HEK293T (cell line): ENCODE results near the gene CYB5R3.

Experiments
- CTCF ChIA-PET: fragments of 350-600 bp; formaldehyde crosslinking; extraction: SDS; loops from one replicate; lab custom pipeline; 2021; ENCODE audit warnings: antibody characterized with exemption, inconsistent platforms; lab: Yijun Ruan, JAX
- POLR2A ChIA-PET: fragments of 350-600 bp; formaldehyde crosslinking; extraction: SDS; loops from one replicate; lab custom pipeline; 2020; ENCODE audit warnings: antibody characterized with exemption, inconsistent platforms; lab: Yijun Ruan, JAX
- DNase-seq: peaks from one replicate; pipeline ENCODE4 v3.0.0; 2012; ENCODE audit warnings: mixed read lengths; ENCODE audit errors: extremely low spot score
- ARNT ChIP-seq: fragments of 450-650 bp; IDR thresholded peaks from 2 replicates; pipeline ENCODE4 v1.6.1; 2017; ENCODE audit warnings: mild to moderate bottlenecking
- BHLHE40 ChIP-seq: fragments of 450-650 bp; IDR thresholded peaks from 2 replicates; pipeline ENCODE4 v1.6.1; 2016; ENCODE audit warnings: mild to moderate bottlenecking, moderate library complexity, borderline replicate concordance
- CTBP1 ChIP-seq: fragments of 450-650 bp; IDR thresholded peaks from 2 replicates; pipeline ENCODE4 v1.6.1; 2016; ENCODE audit warnings: borderline replicate concordance
- ELF4 ChIP-seq: fragments of 450-650 bp; IDR thresholded peaks from 2 replicates; pipeline ENCODE4 v1.6.1; 2017; ENCODE audit warnings: antibody characterized with exemption
- FOXA1 ChIP-seq: fragments of 450-650 bp; IDR thresholded peaks from 2 replicates; pipeline ENCODE4 v1.6.1; 2016; ENCODE audit warnings: mild to moderate bottlenecking
- FOXK2 ChIP-seq: fragments of 450-650 bp; IDR thresholded peaks from 2 replicates; pipeline ENCODE4 v1.6.1; 2016; ENCODE audit warnings: mild to moderate bottlenecking
- FOXM1 ChIP-seq: fragments of 450-650 bp; IDR thresholded peaks from 2 replicates; pipeline ENCODE4 v1.6.1; 2017; ENCODE audit warnings: mild to moderate bottlenecking, borderline replicate concordance
- HDGF ChIP-seq: fragments of 450-650 bp; IDR thresholded peaks from 2 replicates; pipeline ENCODE4 v1.6.1; 2017; ENCODE audit warnings: antibody characterized with exemption, borderline replicate concordance
- L3MBTL2 ChIP-seq: fragments of 450-650 bp; conservative IDR thresholded peaks from 2 replicates; pipeline ENCODE4 v1.6.1; 2016; ENCODE audit warnings: mild to moderate bottlenecking
- LEF1 ChIP-seq: fragments of 450-650 bp; IDR thresholded peaks from 2 replicates; pipeline ENCODE4 v1.6.1; 2017; ENCODE audit warnings: mild to moderate bottlenecking, borderline replicate concordance
- NFRKB ChIP-seq: fragments of 450-650 bp; IDR thresholded peaks from 2 replicates; pipeline ENCODE4 v1.6.1; 2016; ENCODE audit warnings: mild to moderate bottlenecking, moderate library complexity
- SP1 ChIP-seq: fragments of 450-650 bp; IDR thresholded peaks from 2 replicates; pipeline ENCODE4 v1.6.1; 2017
- SUZ12 ChIP-seq: fragments of 450-650 bp; IDR thresholded peaks from 2 replicates; pipeline ENCODE4 v1.6.1; 2016; ENCODE audit warnings: mild to moderate bottlenecking
- TARDBP ChIP-seq: fragments of 450-650 bp; IDR thresholded peaks from 2 replicates; pipeline ENCODE4 v1.6.1; 2016
- ZNF384 ChIP-seq: fragments of 450-650 bp; IDR thresholded peaks from 2 replicates; pipeline ENCODE4 v1.6.1; 2016
- TF ChIP-seq, protein P1 (sequence below): fragments of 450-650 bp; IDR thresholded peaks from 2 replicates; pipeline ENCODE4 v1.6.1; 2016

CYB5R3 gene

DNA sequence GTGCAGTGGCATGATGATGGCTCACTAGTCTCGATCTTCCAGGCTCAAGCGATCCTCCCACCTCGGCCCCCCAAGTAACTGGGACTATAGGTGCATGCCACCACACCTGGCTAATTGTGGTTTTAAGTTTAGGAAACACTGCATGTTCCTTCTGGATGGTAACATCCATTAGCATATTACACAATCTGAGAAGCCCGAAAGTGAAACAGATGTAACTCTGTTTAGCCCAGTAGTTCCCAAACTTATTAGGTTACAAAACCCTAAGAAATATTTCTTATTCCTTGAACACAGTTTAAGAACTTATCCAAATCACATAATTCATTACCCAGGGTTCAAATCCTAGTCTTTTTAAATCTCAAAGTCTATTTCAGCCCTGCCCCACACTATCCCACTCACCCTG, 62.8 kb downstream of the CYB5R3 start:
- POLR2A ChIA-PET: interaction anchor here (1.7 kb wide), 1 partner anchor 29 kb away, joined by 9 read pairs; the partner anchor contains the start of gene POLDIP3
- TF ChIP-seq SUZ12: no peak
- CTCF ChIA-PET: no interaction called here
- no peak for DNase-seq

DNA sequence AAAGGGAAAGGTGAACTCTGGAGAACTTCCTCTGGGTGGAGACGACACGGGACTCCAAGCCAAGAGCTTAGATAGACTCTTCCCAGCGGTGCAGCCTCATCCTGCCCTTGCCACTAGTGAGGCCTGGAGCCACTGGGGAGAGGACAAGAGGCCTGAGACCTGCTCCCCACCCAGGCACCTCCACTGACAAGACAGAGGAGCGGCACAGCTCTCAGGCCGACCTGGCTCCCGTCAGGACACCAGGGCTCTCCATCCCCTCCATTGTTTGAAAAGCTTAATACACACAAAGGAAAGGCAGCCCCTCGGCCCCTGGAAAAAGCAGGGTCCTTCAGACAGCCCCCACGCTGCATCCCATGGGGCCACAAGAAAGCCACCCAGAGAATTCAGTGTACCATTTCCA, 64.1 kb downstream of the CYB5R3 start:
- no peak for DNase-seq
- POLR2A ChIA-PET: interaction anchor here (0.8 to 1.7 kb wide), 2 partner anchors 26 to 30 kb away, joined by 3 to 9 read pairs; partner anchors contain the start of gene POLDIP3
- TF ChIP-seq, protein P1, sequence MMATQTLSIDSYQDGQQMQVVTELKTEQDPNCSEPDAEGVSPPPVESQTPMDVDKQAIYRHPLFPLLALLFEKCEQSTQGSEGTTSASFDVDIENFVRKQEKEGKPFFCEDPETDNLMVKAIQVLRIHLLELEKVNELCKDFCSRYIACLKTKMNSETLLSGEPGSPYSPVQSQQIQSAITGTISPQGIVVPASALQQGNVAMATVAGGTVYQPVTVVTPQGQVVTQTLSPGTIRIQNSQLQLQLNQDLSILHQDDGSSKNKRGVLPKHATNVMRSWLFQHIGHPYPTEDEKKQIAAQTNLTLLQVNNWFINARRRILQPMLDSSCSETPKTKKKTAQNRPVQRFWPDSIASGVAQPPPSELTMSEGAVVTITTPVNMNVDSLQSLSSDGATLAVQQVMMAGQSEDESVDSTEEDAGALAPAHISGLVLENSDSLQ: no peak
- no peak for TF ChIP-seq SUZ12
- no peak for TF ChIP-seq ZNF384
- TF ChIP-seq FOXM1: no peak
- TF ChIP-seq LEF1: no peak
- no peak for TF ChIP-seq ELF4
- TF ChIP-seq ARNT: no peak
- TF ChIP-seq NFRKB: no peak
- no peak for TF ChIP-seq CTBP1
- no peak for TF ChIP-seq HDGF
- CTCF ChIA-PET: interaction anchor here (0.9 kb wide), 1 partner anchor 10 kb away, joined by 4 read pairs; no protein-coding TSS in a partner anchor

DNA sequence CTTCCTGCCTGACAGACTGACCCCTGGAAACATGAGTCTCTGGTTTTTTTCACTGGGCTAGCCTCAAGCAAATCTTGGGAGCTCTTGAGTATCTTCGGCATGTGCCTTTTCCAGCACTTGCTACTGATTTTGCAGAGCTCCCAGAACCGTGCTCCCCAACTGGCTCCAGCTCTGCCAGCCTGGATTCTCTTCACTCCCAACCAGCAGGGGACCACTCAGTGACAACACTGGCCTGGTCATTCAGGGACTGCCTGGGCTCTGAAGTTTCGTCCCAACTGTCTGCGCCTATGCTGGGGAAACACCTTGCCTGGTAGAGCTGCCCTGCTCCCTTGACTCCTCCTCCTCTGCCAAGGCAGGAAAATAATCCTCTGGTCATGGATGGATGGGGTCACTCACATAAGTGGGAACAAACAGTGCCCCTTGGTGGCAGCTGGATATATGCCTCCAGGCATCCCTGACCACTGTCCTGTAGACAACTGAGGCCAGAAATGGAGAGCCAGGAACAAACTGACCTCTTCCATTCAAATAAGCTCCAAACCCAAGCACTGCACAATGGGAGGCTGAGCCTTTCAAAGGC, 64.7 kb downstream of the CYB5R3 start:
- ChIA-PET POLR2A (interaction anchor here (1.7 kb wide), 1 partner anchor 31 kb away, joined by 9 read pairs; the partner anchor contains the start of gene POLDIP3), CTCF (interaction anchor here (0.9 kb wide), 1 partner anchor 11 kb away, joined by 4 read pairs; no protein-coding TSS in a partner anchor)
- DNase-seq: no peak
- no peak for TF ChIP-seq FOXK2
- TF ChIP-seq LEF1: no peak
- TF ChIP-seq ELF4: no peak
- no peak for TF ChIP-seq NFRKB
- no peak for TF ChIP-seq L3MBTL2
- TF ChIP-seq BHLHE40: no peak
- no peak for TF ChIP-seq TARDBP
- no peak for TF ChIP-seq HDGF
- TF ChIP-seq SUZ12: no peak
- no peak for TF ChIP-seq CTBP1
- TF ChIP-seq ZNF384: no peak
- TF ChIP-seq, protein P1: no peak
- TF ChIP-seq FOXA1: no peak
- TF ChIP-seq FOXM1: no peak
- TF ChIP-seq ARNT: no peak

DNA sequence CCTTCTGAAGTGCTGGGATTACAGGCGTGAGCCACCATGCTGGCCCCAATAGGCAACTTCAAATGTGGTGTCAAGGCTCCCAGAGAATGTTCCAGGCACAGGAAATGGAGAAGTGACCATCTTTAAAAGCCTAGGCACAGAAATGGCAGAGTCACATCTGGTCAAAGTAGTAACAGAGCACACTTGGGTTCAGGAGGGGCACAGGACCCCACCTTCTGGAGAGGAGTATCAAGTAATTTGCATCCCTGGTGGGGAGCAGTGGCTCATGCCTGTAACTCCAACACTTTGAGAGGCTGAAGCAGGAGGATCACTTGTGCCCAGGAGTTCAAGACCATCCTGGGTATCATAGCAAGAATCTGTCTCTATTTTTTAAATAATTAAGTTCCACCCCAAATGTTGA, 66.2 kb downstream of the CYB5R3 start:
- DNase-seq: no peak
- TF ChIP-seq HDGF (no peak), ZNF384 (no peak), ELF4 (no peak), BHLHE40 (no peak), FOXA1 (no peak), FOXM1 (no peak), L3MBTL2 (no peak), SP1 (no peak)
- TF ChIP-seq, protein P1: no peak
- CTCF ChIA-PET: no interaction called here
- POLR2A ChIA-PET: interaction anchor here (1.2 to 1.9 kb wide), 2 partner anchors 31 to 32 kb away, joined by 4 to 9 read pairs; partner anchors contain the start of gene POLDIP3

DNA sequence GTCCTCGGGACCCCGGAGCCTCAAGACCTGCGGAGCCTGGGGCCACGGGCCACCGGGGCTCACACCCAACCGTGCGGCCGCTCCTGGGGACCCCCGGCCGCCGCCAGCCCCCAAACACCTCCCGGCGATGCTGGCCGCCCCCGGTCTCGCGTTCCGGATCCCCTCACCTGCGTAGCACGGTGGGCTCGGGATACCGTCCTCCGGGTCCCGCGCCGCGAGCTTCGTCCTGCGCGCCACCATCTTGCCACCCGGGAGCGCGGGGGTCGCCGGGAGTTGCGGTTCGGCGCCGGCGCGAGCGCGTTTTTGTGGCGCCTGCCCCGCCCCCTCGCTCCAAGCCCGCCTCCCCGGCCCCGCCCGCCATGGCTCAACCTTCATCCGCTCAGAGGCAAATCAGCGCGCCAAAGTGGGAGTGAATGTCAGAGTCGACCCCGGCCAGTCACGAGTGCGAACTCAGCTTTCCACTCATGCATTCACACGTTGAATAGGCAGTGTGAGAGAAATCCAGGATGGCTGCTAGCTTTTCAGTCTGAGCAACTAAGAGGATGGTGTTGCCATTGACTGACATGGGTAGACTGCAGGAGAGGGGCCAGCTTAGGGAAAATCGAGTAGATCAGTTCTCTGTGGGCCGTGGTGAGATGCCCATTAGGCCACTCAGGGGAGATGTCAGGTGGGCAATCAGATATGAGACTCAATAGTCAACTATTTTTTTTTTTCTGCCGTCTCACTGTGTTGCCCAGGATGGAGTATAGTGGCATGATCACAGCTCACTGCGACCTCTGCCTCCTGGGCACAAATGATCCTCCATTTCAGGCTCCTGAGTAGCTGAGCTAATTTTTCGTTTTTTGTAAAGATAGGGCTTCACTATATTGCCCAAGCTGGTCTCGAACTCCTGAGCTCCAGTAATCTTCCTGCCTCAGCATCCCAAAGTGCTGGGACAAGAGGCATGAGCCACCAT, 67.2 kb downstream of the CYB5R3 start:
- CTCF ChIA-PET: interaction anchor here (0.9 kb wide), 1 partner anchor 14 kb away, joined by 3 read pairs; no protein-coding TSS in a partner anchor
- POLR2A ChIA-PET: interaction anchor here (0.6 to 1.9 kb wide), 7 partner anchors 9 to 1011 kb away, joined by 3 to 9 read pairs (median 4); partner anchors contain the start of gene POLDIP3
- no peak for TF ChIP-seq HDGF
- TF ChIP-seq L3MBTL2: peak; percentile 46; the same call in 1 of the 2 replicates
- TF ChIP-seq, protein P1: no peak; the same call in 1 of the 2 replicates
- no peak for TF ChIP-seq TARDBP
- DNase-seq: peak; percentile 79
